Fibroblast of lung (primary cell): Measurements from ENCODE around the gene DCUN1D2.

ENCODE experiments used
- EZH2 ChIP-seq: IDR thresholded peaks from 2 replicates; pipeline ENCODE4 v1.5.1; 2012; ENCODE audit warnings: low read length, control low read depth, mild to moderate bottlenecking; ENCODE audit errors: missing control alignments
- TF ChIP-seq, protein P1 (sequence below), 2 donors: IDR thresholded peaks in 1 of 2; conservative IDR thresholded peaks in 1 of 2; 1 replicate in 1 of 2; 2 replicates in 1 of 2; pipeline ENCODE4 v1.5.1; 2011 to 2012; ENCODE audit warnings: low read length in 2 of 2, control low read depth in 1 of 2, inconsistent platforms in 1 of 2, low read depth in 1 of 2, mild to moderate bottlenecking in 1 of 2

DNA sequence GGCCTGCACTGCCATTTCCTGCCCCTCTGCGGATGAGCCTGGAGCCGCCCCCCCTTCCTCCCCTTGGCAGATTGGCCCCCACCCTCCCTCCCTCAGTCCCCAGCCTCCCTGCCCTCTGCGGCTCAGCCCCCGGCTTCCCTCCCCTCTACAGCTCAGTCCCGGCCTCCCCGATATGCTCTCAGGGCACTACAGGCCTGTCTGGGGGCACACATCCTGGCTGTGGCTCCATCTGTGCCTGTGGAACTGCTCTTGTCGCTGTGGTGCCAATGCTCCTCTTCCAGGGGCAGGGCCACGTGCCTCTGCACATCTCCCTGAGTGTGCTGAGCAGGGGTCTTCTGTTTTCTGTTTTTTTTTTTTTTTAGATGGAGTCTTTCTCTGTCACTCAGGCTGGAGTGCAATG is 76.2 kb downstream of the DCUN1D2 start:
- TF ChIP-seq, protein P1, sequence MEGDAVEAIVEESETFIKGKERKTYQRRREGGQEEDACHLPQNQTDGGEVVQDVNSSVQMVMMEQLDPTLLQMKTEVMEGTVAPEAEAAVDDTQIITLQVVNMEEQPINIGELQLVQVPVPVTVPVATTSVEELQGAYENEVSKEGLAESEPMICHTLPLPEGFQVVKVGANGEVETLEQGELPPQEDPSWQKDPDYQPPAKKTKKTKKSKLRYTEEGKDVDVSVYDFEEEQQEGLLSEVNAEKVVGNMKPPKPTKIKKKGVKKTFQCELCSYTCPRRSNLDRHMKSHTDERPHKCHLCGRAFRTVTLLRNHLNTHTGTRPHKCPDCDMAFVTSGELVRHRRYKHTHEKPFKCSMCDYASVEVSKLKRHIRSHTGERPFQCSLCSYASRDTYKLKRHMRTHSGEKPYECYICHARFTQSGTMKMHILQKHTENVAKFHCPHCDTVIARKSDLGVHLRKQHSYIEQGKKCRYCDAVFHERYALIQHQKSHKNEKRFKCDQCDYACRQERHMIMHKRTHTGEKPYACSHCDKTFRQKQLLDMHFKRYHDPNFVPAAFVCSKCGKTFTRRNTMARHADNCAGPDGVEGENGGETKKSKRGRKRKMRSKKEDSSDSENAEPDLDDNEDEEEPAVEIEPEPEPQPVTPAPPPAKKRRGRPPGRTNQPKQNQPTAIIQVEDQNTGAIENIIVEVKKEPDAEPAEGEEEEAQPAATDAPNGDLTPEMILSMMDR (conservative IDR thresholded peaks at IDR 0.05 in 1 of 2, IDR thresholded peaks at IDR 0.05 in 1 of 2; ENCODE audit: low read depth in 1 of 2, low read length in 2 of 2), result no peak
- no peak for TF ChIP-seq EZH2
